Colonic mucosa (tissue), 4 donors: Measurements from ENCODE around the gene GYS1. TPM values are rescaled to one million over a fixed set of nuclear protein-coding genes. Genes with fewer than 3 reads are reported as not detected.
"Not testable (repeated sequence)": the region's sequence is repeated elsewhere in the genome, so short reads cannot be mapped to it uniquely, and the experiment has no call there.

Source experiments
- DNase-seq: peaks from one replicate; pipeline ENCODE4 v3.0.0-alpha.2; 2020
- H3K27ac ChIP-seq: fragments of 200-600 bp; one replicate; pipeline ENCODE4 v1.8.0; 2021
- H3K27me3 ChIP-seq: fragments of 200-600 bp; one replicate; pipeline ENCODE4 v1.8.0; 2021
- H3K36me3 ChIP-seq: fragments of 200-600 bp; one replicate; pipeline ENCODE4 v1.8.0; 2021
- H3K4me1 ChIP-seq: fragments of 200-600 bp; one replicate; pipeline ENCODE4 v1.8.0; 2021; ENCODE audit warnings: mild to moderate bottlenecking
- H3K4me3 ChIP-seq: fragments of 200-600 bp; one replicate; pipeline ENCODE4 v1.8.0; 2021
- H3K9ac ChIP-seq, 2 donors: one replicate each; pipeline ENCODE4 v1.7.0; 2013; ENCODE audit warnings: control low read depth in 2 of 2, low read depth in 2 of 2, low read length in 2 of 2
- H3K9me3 ChIP-seq: fragments of 200-600 bp; one replicate; pipeline ENCODE4 v1.8.0; 2021
- CTCF ChIP-seq: fragments of 200-600 bp; IDR thresholded peaks from one replicate; pipeline ENCODE4 v1.8.0; 2022; ENCODE audit warnings: antibody characterized with exemption, mild to moderate bottlenecking
- intact Hi-C: fragments of 100-400 bp; cut with DNase I; formaldehyde crosslinking; loops from one replicate; pipeline ENCODE4 v1.14.1; 2022
- total RNA-seq, 2 donors: library from RNA; stranded (reverse); fragmentation: NEBNext Ultra II Directional in 1 of 2; extraction: Animal tissue kit (Norgen Biotek cat#: 25700) in 1 of 2; gene quantifications; one replicate each; pipeline ENCODE4 v1.2.1, GENCODE V29; 2021
- donor health status: healthy.
- donor health status: DM: no; HTN: no; CAD: no.
- donor health status: DM: no; HTN: no; CAD: no.

Gene GYS1
- total RNA-seq, 2 donors from 2014 or later = 48.8 to 54.7 TPM

GRCh38 chr19:49025599-49025998 lies 32.5 kb upstream of the GYS1 start:
- H3K27me3 ChIP-seq, H3K9ac ChIP-seq, intact Hi-C loops, H3K4me3 ChIP-seq, DNase-seq, H3K36me3 ChIP-seq, H3K4me1 ChIP-seq, H3K9me3 ChIP-seq, H3K27ac ChIP-seq: not testable (repeated sequence)

- DNase-seq, intact Hi-C loops, H3K9ac ChIP-seq, H3K4me1 ChIP-seq, H3K27ac ChIP-seq, H3K36me3 ChIP-seq, H3K9me3 ChIP-seq, H3K4me3 ChIP-seq, H3K27me3 ChIP-seq: not testable (repeated sequence)
These were observed 32.0 kb upstream of the GYS1 start for GRCh38 chr19:49025088-49025487.

GRCh38 chr19:49024233-49024632 lies 31.1 kb upstream of the GYS1 start, which contains the start of gene CGB3:
TSS of gene CGB3 (minus strand) at chr19:49024333. CDS start at chr19:49023971, 362 bp downstream.
- H3K4me3 ChIP-seq, H3K4me1 ChIP-seq, intact Hi-C loops, H3K27me3 ChIP-seq, H3K9ac ChIP-seq, DNase-seq, H3K9me3 ChIP-seq, H3K27ac ChIP-seq, H3K36me3 ChIP-seq: not testable (repeated sequence)

GRCh38 chr19:49022116-49022515 lies 29.0 kb upstream of the GYS1 start:
- no peak overlapping the region for H3K9ac ChIP-seq
- no peak for DNase-seq
- H3K4me1 ChIP-seq = peaks cover 7% of the 10 kb centered on the region
- no peaks in the 10 kb centered on the region for H3K9me3 ChIP-seq
- TF ChIP-seq CTCF = no peak
- peaks cover 4% of the 10 kb centered on the region for H3K27me3 ChIP-seq
- no peaks in the 10 kb centered on the region for H3K36me3 ChIP-seq
- H3K4me3 ChIP-seq = no peak overlapping the region
- intact Hi-C loops = no loop called here
- H3K27ac ChIP-seq = no peak overlapping the region

GRCh38 chr19:49020931-49021895 lies 28.1 kb upstream of the GYS1 start:
- Histone ChIP-seq H3K4me1 (peaks cover 7% of the 10 kb centered on the region), H3K36me3 (no peaks in the 10 kb centered on the region), H3K9ac (no peak overlapping the region), H3K27me3 (peaks cover 4% of the 10 kb centered on the region), H3K27ac (no peak overlapping the region), H3K9me3 (no peaks in the 10 kb centered on the region), H3K4me3 (no peak overlapping the region)
- TF ChIP-seq CTCF = no peak
- no peak for DNase-seq
- intact Hi-C loops = no loop called here

GRCh38 chr19:49020342-49020741 lies 27.2 kb upstream of the GYS1 start:
- DNase-seq = no peak
- Histone ChIP-seq H3K27ac (no peak overlapping the region), H3K9ac (no peak overlapping the region), H3K27me3 (peaks cover 4% of the 10 kb centered on the region), H3K9me3 (no peaks in the 10 kb centered on the region), H3K4me1 (peaks cover 7% of the 10 kb centered on the region), H3K36me3 (no peaks in the 10 kb centered on the region), H3K4me3 (no peak overlapping the region)
- TF ChIP-seq CTCF = no peak
- intact Hi-C loops = no loop called here
